T-helper 1 cell treated with Interleukin-12 subunit alpha and Interleukin-12 subunit beta and Interleukin-4 antibody, amounts not matched to agents 30 μg/mL and 1 μg/mL, for 36 hours (primary cell): ENCODE results near the gene UGT1A6.
"Not testable (repeated sequence)": the region's sequence is repeated elsewhere in the genome, so short reads cannot be mapped to it uniquely, and the experiment has no call there.

Source experiments
- H3K27ac Mint-ChIP-seq: one replicate; pipeline ENCODE4 v1.8.0; 2021; ENCODE audit warnings: mild to moderate bottlenecking, mixed read lengths
- H3K27me3 Mint-ChIP-seq: one replicate; pipeline ENCODE4 v1.8.0; 2021; ENCODE audit warnings: low read depth, mixed read lengths
- H3K36me3 Mint-ChIP-seq: one replicate; pipeline ENCODE4 v1.8.0; 2021; ENCODE audit warnings: low read depth, mixed read lengths
- H3K4me1 Mint-ChIP-seq: one replicate; pipeline ENCODE4 v1.8.0; 2021; ENCODE audit warnings: low read depth, mixed read lengths
- H3K4me3 Mint-ChIP-seq: one replicate; pipeline ENCODE4 v1.8.0; 2021; ENCODE audit warnings: mild to moderate bottlenecking, moderate library complexity, mixed read lengths
- H3K9me3 Mint-ChIP-seq: one replicate; pipeline ENCODE4 v1.8.0; 2021; ENCODE audit warnings: mixed read lengths

Gene UGT1A6

DNA sequence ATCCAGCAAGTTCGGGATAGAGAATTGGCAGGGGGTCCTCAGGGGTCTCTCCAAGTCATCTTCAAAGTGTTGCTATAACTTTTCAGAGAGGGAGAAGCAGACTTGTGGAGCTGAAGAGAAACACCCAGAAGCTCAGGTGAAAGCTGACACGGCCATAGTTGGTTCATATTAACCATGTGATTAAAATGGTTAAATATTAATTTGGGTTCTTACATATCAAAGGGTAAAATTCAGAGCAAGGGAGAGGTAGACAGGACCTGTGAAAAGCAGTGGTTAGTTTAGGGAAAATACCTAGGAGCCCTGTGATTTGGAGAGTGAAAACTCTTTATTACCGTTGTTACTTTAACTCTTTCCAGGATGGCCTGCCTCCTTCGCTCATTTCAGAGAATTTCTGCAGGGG is at the start of gene UGT1A6:
UGT1A6 (plus strand) TSS at position 243 of the 400 bp plus-strand sequence; CDS start at position 358, 115 bp downstream.
- Mint-ChIP-seq H3K4me3 (no peak within 1 kb of the TSS), H3K27me3 (peaks cover 14% of the 10 kb centered on the region), H3K9me3 (no peaks in the 10 kb centered on the region), H3K4me1 (no peaks in the 10 kb centered on the region), H3K36me3 (no peaks in the 10 kb centered on the region), H3K27ac (no peak within 1 kb of the TSS)

DNA sequence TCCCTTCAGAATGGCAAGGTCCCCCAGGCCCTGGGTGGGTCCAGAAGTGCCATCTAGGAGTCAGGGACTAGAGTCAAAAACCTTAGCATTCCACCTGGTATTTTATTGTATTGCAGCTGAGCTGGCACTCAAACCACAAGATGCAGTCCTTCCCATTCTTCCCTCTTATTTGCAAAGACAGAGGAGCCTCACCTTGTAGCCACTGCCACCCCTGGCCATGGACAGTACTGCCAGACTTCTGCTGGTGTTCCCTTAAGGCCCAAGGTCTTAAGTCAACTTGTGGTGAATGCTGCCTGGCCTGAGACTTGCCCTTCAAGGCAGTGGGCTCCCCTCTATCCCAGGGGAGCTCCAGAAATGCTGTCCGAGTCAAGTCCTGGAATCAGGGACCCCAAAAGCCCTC is 49.6 kb upstream of the UGT1A6 start:
- no peaks in the 10 kb centered on the region for H3K27me3 Mint-ChIP-seq
- no peaks in the 10 kb centered on the region for H3K36me3 Mint-ChIP-seq
- H3K4me3 Mint-ChIP-seq = no peak overlapping the region
- no peaks in the 10 kb centered on the region for H3K4me1 Mint-ChIP-seq
- H3K9me3 Mint-ChIP-seq = peaks cover 27% of the 10 kb centered on the region
- no peak overlapping the region for H3K27ac Mint-ChIP-seq

DNA sequence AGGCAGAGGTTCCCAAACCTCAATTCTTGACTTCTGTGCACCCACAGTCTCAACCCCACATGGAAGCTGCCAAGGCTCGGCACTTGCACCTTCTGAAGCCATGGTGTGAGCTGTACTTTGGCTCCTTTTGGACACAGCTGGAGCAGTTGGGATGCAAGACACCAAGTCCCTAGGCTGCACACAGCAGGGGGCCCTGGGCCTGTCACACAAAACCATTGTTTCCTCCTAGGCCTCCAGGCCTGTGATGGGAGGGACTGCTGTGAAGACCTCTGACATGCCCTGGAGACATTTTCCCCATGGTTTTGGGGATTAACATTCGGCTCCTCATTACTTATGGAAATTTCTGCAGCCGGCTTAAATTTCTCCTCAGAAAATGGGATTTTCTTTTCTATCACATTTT is 46.7 kb upstream of the UGT1A6 start:
- not testable (repeated sequence) for H3K4me1 Mint-ChIP-seq, H3K36me3 Mint-ChIP-seq, H3K4me3 Mint-ChIP-seq, H3K27ac Mint-ChIP-seq, H3K27me3 Mint-ChIP-seq
- H3K9me3 Mint-ChIP-seq = peaks cover 27% of the 10 kb centered on the region

DNA sequence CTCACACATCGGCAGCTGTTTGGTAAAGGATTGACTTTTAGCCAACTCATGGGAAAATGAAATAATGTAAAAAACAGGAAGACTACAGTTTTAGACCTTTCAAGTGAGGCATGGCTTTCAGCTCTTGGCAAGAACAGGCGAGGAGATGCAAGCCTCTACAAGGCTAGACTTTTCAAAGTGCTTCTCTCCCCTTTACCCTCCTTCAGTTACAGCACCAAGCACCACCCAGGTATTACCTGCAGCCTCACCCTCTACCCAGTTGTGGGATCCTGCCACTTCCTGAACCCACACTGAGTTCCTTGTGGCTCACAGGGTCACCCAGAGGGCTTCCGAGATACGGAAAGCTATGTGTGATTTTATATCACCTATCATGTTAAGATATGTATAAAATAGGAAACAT is 41.7 kb upstream of the UGT1A6 start:
- peaks cover 6% of the 10 kb centered on the region for H3K27me3 Mint-ChIP-seq
- no peak overlapping the region for H3K4me3 Mint-ChIP-seq
- peaks cover 16% of the 10 kb centered on the region for H3K9me3 Mint-ChIP-seq
- no peaks in the 10 kb centered on the region for H3K36me3 Mint-ChIP-seq
- H3K27ac Mint-ChIP-seq = no peak overlapping the region
- no peaks in the 10 kb centered on the region for H3K4me1 Mint-ChIP-seq

DNA sequence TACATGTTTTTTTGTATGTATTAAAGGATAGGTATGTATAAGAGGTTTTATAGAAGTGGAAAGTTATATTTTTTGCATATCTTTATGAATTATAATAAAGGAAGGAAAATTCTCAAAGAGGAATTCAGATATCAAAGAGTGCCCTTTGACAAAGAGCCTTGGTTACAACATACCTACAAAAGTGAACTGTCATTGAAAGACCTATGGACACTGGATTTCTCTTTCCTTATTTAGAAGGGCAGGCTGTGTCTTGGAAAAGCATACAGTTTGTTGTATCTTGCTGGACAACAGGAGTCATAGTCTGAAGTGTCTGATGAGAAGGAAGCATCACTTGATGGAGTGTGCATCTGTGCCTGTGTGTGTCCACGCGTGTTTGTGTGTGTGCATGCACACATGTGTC is 41.3 kb upstream of the UGT1A6 start:
- H3K9me3 Mint-ChIP-seq = peaks cover 14% of the 10 kb centered on the region
- no peaks in the 10 kb centered on the region for H3K36me3 Mint-ChIP-seq
- H3K4me3 Mint-ChIP-seq = no peak overlapping the region
- no peak overlapping the region for H3K27ac Mint-ChIP-seq
- peaks cover 6% of the 10 kb centered on the region for H3K27me3 Mint-ChIP-seq
- H3K4me1 Mint-ChIP-seq = no peaks in the 10 kb centered on the region

- H3K27me3 Mint-ChIP-seq = peaks cover 17% of the 10 kb centered on the region
- H3K4me1 Mint-ChIP-seq = no peaks in the 10 kb centered on the region
- H3K36me3 Mint-ChIP-seq = no peaks in the 10 kb centered on the region
- H3K27ac Mint-ChIP-seq = no peak overlapping the region
- no peaks in the 10 kb centered on the region for H3K9me3 Mint-ChIP-seq
- H3K4me3 Mint-ChIP-seq = no peak overlapping the region
Measured at GRCh38 chr2:233654501-233654900, 38.2 kb upstream of the UGT1A6 start.

DNA sequence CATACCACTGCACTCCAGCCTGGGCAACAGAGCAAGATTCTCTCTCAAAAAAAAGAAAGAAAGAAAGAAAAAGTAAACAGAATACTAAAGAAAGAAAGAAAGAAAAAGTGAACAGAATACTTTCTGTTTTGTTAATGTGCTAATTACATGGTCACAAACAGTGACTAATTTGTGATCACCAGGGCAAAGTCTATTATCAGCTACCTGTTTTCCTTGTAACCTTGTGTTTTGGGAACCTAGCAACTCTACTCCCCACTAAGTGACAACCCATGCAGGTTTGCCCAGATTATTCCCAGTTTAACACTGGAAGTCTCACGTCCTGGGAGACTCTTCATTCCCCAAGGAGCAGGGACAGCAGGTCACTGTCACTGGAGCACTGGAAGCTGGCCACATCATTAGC is 37.6 kb upstream of the UGT1A6 start:
- H3K4me3 Mint-ChIP-seq = no peak overlapping the region

DNA sequence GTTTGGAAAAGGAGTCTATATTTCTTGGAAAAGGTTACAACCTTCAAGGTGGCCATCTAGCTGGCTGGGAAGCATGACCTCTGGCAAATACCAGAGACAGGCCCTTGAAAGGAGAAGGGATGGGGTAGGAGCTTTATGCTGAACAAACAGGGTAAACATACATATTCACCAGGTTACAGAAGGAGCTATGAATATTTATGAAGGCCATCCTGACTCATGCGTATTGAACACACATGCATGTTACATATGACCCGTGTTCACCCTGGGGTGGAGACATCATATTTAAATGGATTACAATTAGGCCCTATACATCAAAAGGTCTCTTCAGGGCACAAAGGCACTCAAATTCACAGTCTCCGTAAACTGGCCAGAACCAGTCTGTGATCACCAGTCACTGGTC is 36.7 kb upstream of the UGT1A6 start:
- H3K27ac Mint-ChIP-seq, H3K9me3 Mint-ChIP-seq, H3K4me1 Mint-ChIP-seq, H3K36me3 Mint-ChIP-seq, H3K4me3 Mint-ChIP-seq: not testable (repeated sequence)
- H3K27me3 Mint-ChIP-seq = peaks cover 25% of the 10 kb centered on the region

More for the DNA sequence above, 37.6 kb upstream of the UGT1A6 start:
- no peaks in the 10 kb centered on the region for H3K36me3 Mint-ChIP-seq
- H3K27ac Mint-ChIP-seq = no peak overlapping the region
- H3K9me3 Mint-ChIP-seq = no peaks in the 10 kb centered on the region
- H3K4me1 Mint-ChIP-seq = no peaks in the 10 kb centered on the region
- H3K27me3 Mint-ChIP-seq = peaks cover 22% of the 10 kb centered on the region

DNA sequence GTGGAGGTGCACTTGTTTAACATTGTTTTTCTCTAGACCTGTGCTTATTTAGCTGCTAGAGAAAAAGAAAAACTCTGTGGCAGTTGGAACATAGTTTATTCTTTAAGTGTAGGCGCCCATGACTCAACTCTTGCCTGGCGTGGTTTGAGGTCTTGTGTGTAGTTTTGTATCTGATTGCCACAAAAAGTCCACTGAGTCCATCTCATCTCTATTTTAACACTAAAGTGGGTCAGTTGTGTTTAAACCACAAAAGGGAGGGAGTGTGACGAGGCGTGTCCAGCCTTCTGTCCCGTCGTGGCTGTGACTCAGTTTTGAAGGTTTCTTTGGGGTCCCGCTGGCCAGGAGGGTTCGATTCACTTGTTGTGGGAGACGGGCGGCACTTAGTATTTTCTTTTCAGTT is 36.2 kb upstream of the UGT1A6 start:
- H3K36me3 Mint-ChIP-seq = no peaks in the 10 kb centered on the region
- H3K4me1 Mint-ChIP-seq = no peaks in the 10 kb centered on the region
- H3K27me3 Mint-ChIP-seq = peaks cover 30% of the 10 kb centered on the region
- H3K9me3 Mint-ChIP-seq = no peaks in the 10 kb centered on the region
- no peak overlapping the region for H3K4me3 Mint-ChIP-seq
- H3K27ac Mint-ChIP-seq = no peak overlapping the region

DNA sequence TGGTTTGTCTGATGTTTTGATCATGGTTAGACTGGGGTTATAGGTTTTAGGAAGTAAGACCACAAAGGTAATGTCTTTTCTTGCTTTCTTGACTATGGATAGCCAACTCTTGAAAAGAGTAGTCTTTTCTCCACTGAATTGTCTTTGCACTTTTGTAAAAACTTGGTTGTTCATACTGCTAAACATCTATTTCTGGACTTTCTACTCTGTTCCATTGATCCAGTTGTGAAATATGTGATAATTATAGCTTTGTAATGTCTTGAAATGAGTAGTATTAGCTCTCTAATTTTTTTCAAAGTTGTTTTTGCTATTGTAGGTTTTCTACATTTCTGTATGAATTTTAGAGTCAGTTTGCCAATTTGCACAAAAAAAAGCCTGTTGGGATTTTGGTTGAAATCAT is 34.1 kb upstream of the UGT1A6 start:
- H3K9me3 Mint-ChIP-seq = no peaks in the 10 kb centered on the region
- H3K36me3 Mint-ChIP-seq = no peaks in the 10 kb centered on the region
- H3K27ac Mint-ChIP-seq = no peak overlapping the region
- no peak overlapping the region for H3K4me3 Mint-ChIP-seq
- H3K4me1 Mint-ChIP-seq = no peaks in the 10 kb centered on the region
- H3K27me3 Mint-ChIP-seq = peaks cover 32% of the 10 kb centered on the region

GRCh38 chr2:233663911-233664310 is 28.8 kb upstream of the UGT1A6 start:
- Mint-ChIP-seq H3K4me3 (no peak overlapping the region), H3K9me3 (no peaks in the 10 kb centered on the region), H3K36me3 (no peaks in the 10 kb centered on the region), H3K27ac (no peak overlapping the region), H3K4me1 (no peaks in the 10 kb centered on the region), H3K27me3 (peaks cover 23% of the 10 kb centered on the region)

DNA sequence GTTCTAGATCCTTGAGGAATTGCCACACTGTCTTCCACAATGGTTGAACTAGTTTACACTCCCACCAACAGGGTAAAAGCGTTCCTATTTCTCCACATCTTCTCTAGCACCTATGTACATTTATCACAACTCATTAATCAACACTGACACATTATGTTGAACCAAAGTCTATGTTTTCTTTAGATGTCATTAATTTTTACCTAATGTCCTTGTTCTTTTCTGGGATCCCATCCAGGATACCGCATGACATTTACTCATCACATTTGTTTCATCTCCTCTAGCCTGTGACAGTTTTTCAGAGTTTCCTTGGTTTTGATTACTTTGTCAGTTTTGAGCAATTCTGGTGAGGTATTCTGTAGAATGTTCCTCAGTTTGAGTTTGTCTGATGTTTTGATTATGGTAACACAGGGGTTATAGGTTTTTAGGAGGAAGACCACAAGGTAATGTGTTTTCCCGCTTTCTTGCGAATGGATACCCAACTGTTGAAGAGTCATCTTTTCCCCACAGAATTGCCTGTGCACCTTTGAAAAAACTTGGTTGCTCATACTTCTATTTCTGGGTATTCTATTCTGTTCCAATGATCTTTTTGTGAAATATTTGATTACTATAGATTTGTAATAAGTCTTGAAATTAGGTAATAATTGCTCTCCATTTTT is 24.0 kb upstream of the UGT1A6 start:
- no peak overlapping the region for H3K4me3 Mint-ChIP-seq
- no peaks in the 10 kb centered on the region for H3K4me1 Mint-ChIP-seq
- no peaks in the 10 kb centered on the region for H3K36me3 Mint-ChIP-seq
- no peaks in the 10 kb centered on the region for H3K27me3 Mint-ChIP-seq
- H3K9me3 Mint-ChIP-seq = no peaks in the 10 kb centered on the region
- no peak overlapping the region for H3K27ac Mint-ChIP-seq

DNA sequence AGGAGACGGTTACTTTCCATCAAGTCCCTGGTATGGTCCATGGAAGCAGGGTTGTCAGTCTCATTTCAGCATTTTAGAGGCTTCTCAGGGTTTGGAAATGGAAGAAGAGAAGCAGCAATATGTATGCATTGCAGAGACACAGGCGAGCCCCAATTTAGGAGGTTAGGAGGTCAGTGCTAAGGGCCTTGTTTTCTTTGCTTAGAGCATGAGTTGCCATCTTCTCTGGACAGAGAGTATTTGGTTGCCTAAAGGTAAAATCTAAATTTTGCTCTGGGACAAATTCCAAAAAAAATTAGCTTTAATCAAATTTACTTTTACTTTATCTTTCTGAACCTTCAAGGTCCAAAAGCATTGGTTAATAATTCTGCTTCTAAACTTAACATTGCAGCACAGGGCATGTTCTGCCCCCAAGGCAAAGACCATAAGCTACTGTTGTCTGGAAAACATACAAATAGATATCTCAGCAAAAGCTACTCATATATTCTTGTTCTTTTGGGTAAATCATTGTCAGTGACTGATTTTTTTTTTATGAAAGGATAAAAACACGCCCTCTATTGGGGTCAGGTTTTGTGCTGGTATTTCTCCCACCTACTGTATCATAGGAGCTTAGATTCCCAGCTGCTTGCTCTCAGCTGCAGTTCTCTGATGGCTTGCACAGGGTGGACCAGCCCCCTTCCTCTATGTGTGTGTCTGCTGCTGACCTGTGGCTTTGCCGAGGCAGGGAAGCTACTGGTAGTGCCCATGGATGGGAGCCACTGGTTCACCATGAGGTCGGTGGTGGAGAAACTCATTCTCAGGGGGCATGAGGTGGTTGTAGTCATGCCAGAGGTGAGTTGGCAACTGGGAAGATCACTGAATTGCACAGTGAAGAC is 21.2 kb upstream of the UGT1A6 start, which contains the start of gene UGT1A9:
UGT1A9 (plus strand) TSS at position 609 of the 872 bp plus-strand sequence; CDS start at position 646, 37 bp downstream.
- Mint-ChIP-seq H3K4me1 (no peaks in the 10 kb centered on the region), H3K4me3 (no peak within 1 kb of the TSS), H3K27ac (no peak within 1 kb of the TSS), H3K36me3 (no peaks in the 10 kb centered on the region), H3K27me3 (no peaks in the 10 kb centered on the region), H3K9me3 (no peaks in the 10 kb centered on the region)

GRCh38 chr2:233672886-233673285 is 19.8 kb upstream of the UGT1A6 start:
- no peaks in the 10 kb centered on the region for H3K4me1 Mint-ChIP-seq
- no peaks in the 10 kb centered on the region for H3K36me3 Mint-ChIP-seq
- no peak overlapping the region for H3K4me3 Mint-ChIP-seq
- H3K9me3 Mint-ChIP-seq = no peaks in the 10 kb centered on the region
- no peaks in the 10 kb centered on the region for H3K27me3 Mint-ChIP-seq
- H3K27ac Mint-ChIP-seq = no peak overlapping the region

DNA sequence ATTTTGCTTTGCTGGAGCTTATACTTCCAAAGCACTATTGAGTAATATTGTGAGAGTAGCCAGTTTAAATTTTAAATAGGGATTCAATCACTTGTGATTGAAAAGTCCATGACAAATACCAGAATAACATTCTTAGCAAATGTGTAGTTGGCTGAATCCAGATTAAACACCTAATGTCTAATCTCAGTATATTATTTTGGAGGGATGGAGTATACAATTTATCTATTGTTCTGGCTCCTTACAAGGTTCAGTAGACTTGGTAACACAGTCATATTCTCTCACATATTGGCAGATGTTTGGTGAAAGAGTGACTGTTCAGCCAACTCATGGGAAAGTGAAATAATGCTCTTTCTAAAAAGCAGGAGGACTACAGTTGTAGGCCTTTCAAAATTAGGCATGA is 18.8 kb upstream of the UGT1A6 start:
- Mint-ChIP-seq H3K9me3 (no peaks in the 10 kb centered on the region), H3K36me3 (no peaks in the 10 kb centered on the region), H3K4me3 (no peak overlapping the region), H3K27ac (no peak overlapping the region), H3K4me1 (no peaks in the 10 kb centered on the region), H3K27me3 (no peaks in the 10 kb centered on the region)
